M059J (cell line): ENCODE measurements around the gene GOLGA8R. TPM values are rescaled to one million over a fixed set of nuclear protein-coding genes. Genes with fewer than 3 reads are reported as not detected.
"Not testable (repeated sequence)": the region's sequence is repeated elsewhere in the genome, so short reads cannot be mapped to it uniquely, and the experiment has no call there.

Experiments
- DNase-seq: peaks from one replicate; pipeline ENCODE4 v3.0.0-alpha.2; 2012; ENCODE audit warnings: low read depth
- total RNA-seq: library from RNA; depleted of rRNA; stranded (reverse); fragments of >200 nt; shearing (Covaris generic); gene quantifications from 2 replicates; pipeline ENCODE4 v1.2.3, GENCODE V29; 2014; rRNA removed

GOLGA8R gene, protein sequence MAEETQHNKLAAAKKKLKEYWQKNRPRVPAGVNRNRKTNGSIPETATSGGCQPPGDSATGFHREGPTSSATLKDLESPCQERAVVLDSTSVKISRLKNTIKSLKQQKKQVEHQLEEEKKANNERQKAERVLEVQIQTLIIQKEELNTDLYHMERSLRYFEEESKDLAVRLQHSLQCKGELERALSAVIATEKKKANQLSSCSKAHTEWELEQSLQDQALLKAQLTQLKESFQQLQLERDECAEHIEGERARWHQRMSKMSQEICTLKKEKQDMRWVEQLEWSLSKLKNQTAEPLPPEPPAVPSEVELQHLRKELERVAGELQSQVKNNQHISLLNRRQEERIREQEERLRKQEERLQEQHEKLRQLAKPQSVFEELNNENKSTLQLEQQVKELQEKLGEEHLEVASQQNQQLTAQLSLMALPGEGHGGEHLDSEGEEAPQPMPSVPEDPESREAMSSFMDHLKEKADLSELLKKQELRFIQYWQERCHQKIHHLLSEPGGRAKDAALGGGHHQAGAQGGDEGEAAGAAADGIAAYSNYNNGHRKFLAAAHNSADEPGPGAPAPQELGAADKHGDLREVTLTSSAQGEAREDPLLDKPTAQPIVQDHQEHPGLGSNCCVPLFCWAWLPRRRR
- total RNA-seq = 0.86 TPM in 1 of 2 replicates, not detected in the other

DNA sequence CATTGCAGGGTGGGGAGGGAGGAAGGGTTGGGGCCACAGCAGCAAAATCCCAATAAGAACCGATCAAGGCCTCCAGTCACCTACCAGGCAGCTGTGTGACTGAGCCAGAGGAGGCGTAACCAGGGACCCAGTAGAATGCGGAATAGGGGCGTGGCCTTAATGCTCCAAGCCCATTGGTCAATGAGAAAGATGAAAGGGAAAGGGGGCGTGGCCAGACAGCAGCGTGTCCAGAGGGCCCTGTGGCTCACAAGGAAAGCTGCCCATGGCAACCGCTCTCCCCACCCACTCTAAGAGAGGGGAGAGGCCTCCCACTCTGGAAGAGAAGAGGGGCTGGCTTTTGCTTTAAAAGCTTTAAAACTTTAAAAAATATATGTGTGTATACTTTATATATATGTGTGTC, at the start of gene GOLGA8R:
Gene GOLGA8R (minus strand): TSS at position 101 of the 400 bp plus-strand sequence. CDS start 98 bp downstream, at position 3.
- DNase-seq = not testable (repeated sequence)

DNA sequence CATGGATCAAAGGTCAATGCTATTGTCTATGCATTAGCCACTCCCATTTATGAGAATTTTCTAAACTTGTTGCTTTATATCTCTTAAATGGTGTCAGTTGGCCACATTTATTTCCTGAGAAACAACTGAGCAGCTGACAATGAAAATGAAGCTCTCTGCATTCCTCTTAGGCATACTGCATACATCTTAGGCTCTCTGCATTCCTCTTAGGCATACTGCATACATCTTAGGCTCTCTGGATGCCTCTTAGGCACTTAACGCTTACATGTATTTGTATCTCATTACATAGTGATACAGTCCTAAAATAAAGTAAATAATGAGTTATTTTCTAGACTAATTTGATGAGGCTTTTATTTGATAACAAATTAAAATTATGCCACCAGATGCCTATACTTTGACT, 49.8 kb upstream of the GOLGA8R start:
- not testable (repeated sequence) for DNase-seq

DNA sequence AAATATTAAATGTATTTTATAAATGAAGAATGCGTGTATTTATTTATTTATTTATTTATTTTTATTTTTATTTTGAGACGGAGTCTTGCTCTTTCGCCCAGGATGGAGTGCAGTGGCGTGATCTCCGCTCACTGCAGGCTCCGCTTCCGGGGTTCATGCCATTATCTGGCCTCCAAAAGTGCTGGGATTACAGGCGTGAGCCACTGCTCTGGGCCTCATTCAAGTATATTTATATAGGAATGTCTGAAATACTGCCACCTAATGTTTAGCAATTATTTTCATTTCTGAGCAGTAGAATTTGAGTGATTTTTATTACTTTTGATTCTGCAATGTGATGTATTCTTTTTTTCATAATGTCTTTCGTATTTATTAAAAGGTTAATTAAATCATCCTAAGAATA, 48.1 kb upstream of the GOLGA8R start:
- not testable (repeated sequence) for DNase-seq

DNA sequence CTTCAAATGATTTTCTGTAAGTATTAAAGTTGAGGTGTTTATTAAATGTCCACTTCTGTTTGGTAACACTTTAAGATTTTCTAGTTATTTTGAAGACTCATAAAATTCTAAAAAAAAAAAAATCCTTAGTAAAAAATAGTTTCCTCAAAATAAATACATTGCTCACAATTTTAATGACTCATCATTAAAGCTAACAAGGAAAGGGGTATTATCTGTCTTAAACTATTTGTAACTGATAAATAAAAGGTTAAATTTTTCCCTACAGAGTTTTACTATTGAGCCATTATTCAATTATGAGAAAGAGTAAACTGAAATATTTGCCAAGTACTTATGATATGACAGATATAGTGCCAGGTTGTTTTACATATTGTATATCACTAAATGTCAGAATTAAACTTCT, 38.6 kb upstream of the GOLGA8R start:
- DNase-seq = not testable (repeated sequence)

DNA sequence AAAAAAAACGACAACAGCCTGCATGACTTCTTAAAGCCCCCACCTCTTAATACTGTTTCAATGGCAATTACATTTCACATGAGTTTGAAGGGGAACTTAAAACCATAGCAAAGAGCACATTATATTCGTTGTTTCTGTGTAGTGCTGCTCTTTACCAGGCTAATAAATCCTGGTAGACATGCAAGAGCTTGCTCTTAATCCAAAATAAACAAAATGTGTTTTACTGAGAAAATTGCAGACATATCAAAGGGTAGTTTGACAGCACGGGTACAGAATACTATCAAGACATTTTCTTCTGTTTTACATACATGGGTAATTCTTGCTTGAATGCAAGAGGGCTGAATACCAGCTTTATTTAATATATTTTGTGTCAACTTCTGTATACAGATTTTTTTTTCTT, 24.3 kb upstream of the GOLGA8R start:
- DNase-seq = not testable (repeated sequence)

DNA sequence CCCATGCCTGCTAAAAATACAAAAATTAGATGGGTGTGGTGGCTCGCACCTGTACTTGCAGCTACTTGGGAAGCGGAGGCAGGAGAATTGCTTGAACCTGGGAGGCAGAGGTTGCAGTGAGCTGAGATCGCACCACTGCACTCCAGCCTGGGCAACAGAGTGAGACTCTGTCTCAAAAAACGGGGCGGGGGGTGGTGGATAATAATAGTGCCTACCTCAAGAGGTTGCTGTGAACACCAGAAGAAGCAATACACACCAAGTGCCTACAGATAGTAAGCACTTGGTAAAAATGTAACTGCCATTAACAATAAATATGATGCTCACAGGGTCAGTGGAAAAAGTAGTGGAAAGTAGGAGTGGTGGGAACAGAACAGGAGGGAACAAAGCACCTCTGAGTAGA, 21.8 kb upstream of the GOLGA8R start:
- DNase-seq = not testable (repeated sequence)

DNA sequence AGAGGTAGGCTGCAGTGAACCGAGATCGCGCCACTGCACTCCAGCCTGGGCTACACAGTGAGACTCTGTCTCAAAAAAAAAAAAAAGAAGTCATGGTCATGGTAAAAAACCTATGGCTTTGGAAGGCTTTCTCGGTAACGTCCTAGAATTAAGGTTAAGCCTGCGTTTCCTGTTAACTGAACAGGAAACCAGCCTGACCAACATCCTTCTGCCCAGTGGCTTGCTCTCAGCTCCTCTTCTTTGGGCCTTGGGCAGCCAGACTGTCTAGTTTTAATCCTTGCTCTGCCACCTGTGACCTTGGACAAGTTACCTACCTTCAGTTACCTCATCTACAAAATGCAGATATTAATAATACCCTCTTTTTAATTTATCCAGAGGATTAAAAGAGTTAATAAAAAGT, 6.7 kb upstream of the GOLGA8R start:
- DNase-seq = not testable (repeated sequence)

DNA sequence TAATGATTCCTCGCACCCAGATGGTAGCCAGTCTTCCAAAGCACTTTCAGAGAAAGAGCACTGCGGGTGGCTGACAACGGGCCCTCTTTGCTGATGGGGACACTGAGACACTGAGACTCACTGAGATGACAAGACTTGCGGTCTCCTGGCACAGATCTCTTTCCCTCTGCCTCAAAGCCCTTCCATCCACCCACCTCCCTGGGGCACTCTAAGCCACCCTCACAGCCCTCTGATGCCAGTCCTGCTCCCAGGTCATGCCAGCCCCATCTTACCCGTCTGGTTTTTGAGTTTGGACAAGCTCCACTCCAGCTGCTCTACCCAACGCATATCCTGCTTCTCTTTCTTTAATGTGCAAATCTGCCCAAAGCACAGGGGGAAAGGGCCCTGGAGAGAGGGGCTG, 6.4 kb downstream of the GOLGA8R start:
- DNase-seq = not testable (repeated sequence)

DNA sequence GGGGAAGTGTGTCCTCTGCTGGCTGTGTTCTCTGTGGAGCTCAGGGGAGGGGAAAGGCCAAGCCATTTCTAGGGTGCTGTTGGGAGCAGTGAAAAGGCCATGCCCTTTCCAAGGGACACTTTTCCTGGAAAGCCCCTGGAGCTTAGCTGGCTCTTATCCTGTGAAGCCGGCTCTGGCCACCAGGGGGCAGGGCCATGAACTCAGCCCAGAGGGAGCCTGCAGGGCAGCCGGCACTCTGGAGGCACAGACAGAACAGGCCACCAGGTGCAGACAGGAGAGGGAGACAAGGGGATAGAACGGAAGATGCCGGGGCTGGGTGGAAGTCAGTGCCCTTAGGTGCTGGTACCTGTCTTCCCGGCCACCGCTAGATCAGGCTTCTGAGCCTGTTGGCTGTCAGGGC, 15.1 kb downstream of the GOLGA8R start:
- not testable (repeated sequence) for DNase-seq

DNA sequence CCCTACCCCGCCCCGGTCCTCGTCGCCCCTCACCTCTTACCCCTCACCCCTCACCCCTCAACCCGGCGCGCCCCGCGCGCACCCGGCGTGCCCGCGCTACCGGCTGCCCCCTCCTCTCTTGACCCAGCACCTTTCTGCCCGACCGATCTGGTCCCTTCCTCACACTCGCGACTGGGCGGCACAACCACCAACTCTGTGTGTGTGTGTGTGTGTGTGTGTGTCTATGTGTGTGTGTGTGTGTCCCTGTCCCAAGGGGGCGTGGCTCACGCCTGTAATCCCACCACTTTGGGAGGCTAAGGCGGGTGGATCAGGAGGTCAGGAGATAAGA, 20.4 kb downstream of the GOLGA8R start:
- not testable (repeated sequence) for DNase-seq

DNA sequence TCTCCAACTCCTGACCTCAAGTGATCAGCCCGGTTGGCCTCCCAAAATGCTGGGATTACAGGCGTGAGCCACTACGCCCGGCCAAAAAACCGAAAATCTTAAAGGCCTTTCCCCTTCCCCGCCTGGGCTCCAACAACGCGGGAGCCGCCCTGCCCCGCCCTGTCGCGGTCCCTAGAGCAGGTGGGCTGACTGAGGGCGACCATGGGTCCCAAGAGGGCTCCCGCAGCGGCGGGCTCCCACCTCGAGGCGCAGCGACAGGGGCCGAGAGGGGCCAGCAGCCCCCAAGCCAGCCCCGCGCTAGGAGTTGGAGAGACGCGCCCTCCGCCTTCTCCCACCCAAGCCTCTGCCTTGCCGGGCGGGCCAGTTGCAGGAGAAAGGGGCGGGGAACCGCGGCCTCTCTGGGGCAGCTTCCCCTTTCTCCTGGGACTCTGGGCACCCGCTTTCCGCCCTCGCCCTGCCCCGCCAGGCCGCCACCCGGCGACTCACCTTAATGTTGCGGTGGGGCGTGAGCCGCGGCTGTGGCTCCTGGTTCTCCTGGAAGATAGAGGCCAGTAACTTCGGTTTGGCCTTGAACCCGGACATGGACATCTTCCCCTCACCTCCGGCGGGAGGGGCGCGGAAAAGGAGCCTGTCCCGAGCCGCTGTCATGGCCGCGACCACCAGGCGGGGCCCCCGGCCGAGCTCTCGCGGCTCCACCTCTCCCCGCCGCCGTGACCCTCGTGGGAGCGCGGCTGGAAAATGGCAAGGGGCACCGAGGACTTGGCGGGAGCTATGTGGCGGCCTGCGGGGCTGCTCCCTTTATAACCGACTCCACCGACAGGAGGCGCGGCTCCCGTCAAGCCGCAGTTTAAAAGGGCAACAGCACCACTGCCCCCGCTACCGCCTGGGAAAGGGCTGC, 21.0 kb downstream of the GOLGA8R start, which contains the start of gene CHRFAM7A:
Gene CHRFAM7A (minus strand): TSS at position 775 of the 898 bp plus-strand sequence. CDS start 10,189 bp downstream, outside the sequence.
- DNase-seq = not testable (repeated sequence)

DNA sequence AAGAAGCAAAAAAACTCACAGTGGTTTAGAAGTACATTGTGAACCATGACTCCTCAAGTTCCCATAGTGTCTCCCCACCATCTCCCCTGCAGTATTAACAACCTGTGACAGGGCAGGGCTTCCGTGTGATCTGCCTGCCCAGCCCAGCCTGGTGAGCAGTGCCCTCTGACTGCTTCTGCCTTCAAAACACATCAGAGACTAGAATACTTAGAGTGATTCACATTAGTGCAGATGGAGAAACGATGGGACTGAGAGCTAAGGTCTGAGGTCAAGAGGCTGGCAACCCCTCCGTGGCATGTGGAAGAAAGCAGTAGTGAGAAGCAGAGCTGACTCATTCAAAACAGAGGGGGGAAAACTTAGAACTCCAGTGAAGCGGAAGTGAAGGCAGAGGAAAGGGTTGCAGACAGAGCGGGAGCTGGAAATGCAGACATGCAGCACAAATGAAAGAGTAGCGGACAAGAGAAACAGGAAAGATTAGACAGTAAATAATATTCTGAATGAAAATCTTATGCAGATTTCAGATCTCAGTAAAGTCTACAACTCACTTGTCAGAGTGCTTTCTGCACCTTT, 27.7 kb downstream of the GOLGA8R start:
- not testable (repeated sequence) for DNase-seq

DNA sequence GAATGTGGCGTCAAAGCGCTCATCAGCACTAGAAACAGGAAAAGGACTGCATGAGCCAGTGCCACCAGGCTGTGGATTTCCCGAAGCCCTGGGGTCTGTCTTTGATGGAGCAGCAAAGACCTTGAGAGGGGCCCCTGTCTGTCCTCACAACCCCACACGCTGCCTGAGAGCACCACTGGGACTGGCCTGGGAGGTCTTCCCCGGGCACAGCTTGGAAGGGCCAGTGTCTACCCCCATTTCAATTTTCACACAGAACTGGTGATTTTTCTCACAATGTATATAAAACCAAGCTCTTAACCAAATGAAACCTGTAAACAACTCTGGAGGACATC, 37.0 kb downstream of the GOLGA8R start:
- DNase-seq = not testable (repeated sequence)

DNA sequence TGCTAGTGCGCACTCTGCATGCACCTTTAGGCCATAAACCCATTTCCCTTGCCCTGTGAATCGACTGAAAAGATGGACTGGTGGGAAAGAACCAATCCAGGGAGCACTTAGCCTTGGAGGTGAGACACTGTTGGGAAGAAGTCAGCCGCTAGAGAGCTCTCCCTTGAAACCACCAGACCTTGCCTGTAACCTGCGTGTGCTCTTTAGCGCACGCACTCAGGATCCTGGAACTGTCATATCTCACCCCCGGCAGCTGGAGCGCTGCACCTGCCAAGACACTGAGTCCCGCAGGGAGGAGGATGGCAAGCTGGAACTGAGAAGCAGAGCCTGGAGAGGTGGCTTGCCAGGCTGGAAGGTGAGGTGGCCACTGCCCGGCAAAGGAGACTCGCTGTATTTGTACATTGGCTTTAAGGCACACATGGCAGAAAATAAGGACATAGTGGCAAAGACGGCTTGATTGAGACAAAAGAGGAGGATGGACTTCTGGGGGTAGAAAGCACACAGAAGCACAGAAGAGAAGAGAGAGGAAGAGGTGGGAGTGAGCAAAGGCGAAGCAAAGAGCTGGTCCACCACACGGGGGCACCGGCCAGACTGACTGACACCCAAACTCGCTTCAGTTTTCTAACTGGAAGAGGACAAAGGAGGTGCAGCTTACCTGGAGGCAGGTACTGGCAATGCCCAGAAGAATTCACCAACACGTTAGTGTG, 37.5 kb downstream of the GOLGA8R start:
- not testable (repeated sequence) for DNase-seq

DNA sequence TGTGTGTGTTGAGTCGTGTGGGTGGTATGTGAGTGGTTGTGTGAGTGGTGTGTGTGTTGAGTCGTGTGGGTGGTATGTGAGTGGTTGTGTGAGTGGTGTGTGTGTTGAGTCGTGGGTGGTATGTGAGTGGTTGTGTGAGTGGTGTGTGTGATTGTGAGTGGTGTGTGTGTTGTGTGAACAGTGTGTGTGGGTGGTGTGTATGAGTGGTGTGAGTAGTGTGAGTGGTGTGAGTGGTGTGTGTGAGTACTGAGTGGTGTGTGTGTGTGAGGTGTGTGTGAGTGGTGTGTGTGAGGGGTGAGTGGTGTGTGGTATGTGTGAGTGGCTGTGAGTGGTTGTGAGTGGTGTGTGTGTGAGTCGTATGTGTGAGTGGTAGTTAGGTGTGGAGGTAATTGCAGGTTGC, 38.2 kb downstream of the GOLGA8R start:
- DNase-seq = not testable (repeated sequence)

DNA sequence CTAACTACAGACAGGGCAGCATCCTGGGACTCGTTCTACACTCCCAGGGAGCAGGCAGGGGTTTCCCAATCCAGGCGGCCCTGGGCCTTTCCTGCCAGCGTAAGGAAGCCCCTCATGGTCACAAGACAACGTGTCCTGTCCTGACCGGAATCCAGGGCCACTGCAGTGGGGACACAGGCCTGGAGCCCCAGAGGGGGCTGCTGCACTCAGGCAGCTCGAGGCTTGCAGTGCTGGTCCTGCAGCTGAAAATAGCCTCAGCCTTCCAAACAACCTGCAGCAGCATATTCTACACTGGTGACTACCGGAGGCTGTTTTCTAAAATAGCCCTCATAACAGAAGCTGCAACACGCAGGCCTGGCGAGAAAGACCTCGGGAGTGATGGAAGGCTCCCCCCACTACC, 39.2 kb downstream of the GOLGA8R start:
- DNase-seq = not testable (repeated sequence)

DNA sequence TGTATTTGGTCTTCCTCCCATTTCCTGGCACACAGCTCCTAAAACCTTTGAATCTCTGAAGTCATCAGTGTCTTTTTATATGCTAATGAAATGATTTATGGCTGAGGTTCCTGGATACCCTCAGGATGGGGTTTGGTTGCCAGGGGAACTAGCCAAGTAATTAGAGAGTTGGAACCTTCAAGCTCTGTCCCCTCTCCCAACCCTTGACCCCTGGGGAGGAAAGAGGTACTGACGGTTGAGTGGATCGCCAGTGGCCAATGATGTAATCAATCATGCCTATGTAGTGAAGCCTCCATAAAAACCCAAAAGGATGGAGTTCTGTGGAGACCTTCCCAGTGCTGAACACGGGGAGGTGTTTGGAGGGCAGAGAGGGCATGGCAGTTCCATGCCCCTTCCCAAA, 45.8 kb downstream of the GOLGA8R start:
- not testable (repeated sequence) for DNase-seq

DNA sequence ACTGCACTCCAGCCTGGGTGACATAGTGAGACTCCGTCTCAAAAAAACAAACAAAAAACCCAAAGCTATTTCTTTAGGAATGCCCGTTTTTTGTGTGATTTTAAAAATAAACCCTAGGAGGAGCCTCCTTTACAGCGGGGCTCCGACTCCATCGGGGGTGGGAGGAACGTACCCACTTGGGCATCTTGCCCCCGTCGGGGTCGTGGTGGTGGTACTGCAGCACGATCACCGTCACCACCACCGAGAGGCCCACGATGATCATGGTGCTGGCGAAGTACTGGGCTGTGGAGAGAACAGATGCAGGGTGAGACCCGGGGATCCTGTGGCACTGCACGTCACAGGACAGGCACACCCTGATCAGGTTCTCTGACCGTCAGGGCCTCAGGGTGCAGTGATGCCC, 46.8 kb downstream of the GOLGA8R start:
- DNase-seq = not testable (repeated sequence)

DNA sequence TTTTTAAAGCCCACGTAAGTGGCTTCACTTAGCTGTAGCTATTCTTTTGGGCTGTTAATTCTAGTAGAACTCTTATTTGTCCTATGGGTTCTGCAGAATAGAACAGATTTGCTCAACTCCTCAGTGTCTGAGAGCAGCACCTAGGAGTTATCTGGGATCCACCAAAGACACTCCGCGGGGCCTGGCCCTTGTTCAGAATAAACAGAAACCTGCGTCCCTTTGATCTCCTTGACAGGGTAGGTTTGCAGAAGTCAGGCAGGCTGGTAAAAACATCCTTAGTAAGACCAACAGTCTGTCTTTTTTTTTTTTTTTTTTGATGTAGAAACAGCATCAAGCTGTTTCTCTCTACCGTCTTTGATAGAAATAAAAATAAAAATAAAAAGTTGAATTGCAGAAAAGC, 52.7 kb downstream of the GOLGA8R start:
- not testable (repeated sequence) for DNase-seq

DNA sequence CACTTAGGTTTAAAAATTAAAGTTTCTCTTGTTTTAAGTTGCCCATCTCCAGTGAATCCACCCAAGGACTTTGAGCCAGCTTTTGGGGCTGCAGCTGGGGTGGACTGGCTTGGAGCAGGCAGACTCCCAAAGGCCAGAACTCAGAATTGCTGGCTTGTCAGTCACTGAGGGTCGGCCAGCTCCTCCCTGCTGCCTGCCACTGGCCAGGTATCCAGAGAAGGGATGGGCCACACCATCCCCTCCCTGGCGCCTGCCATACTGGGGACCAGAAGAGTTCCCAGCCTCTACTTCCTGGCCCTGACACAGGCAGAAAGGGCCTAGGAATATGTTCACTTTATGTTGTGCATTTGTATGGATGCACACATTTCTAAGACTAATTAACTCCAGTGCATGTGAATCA, 53.1 kb downstream of the GOLGA8R start:
- not testable (repeated sequence) for DNase-seq

DNA sequence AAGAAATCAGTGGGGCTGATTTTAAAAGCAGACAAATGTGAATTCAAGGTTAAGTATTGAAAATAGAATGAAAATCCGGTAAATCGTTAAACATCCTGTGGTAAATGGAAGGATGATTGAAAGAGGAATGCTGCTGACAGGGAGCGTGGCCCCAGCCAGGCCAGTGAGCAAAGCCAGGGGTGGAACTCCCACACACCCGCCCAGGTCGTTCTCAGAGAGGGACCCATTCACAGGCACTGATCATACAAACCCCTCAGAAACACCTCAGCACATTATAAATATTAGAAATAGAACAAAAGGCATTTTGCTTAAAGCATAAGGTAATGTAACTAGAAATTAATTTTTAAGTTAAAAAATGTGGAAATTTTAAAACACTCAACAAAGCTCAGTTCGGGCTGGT, 59.0 kb downstream of the GOLGA8R start:
- not testable (repeated sequence) for DNase-seq
